C4-2B (cell line): ENCODE data around the gene HOXB13.

ENCODE experiments used
- H3K27ac ChIP-seq: fragments of 450-650 bp; 2 replicates; pipeline ENCODE4 v1.5.1; 2017
- CTCF ChIP-seq: fragments of 450-650 bp; conservative IDR thresholded peaks from 2 replicates; pipeline ENCODE4 v1.5.1; 2017; ENCODE audit warnings: mild to moderate bottlenecking
- ZFX ChIP-seq: fragments of 450-650 bp; IDR thresholded peaks from 2 replicates; pipeline ENCODE4 v1.6.1; 2017

HOXB13 gene

DNA sequence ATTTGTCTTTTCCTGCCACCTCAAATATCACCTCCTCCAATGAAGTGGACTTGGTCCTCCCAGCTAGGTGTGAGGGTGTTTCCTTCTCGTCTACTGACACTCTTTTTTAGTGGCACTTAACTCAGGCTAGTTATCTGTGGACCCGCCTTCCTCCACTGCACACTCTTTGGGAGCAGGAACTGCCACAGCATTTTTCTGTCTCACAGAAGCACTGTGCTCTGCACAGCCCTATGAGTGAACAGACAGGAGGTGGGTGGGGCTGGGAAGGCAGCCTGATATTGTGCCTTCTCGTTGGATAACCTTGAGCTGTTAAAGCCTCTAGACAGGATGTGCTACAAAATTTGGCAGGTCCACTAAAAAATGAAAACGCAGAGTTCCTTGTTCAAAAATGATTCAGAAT lies 31.9 kb upstream of the HOXB13 start:
- TF ChIP-seq ZFX, result no peak
- TF ChIP-seq CTCF, result no peak
- peak overlapping the region; percentile 99 for H3K27ac ChIP-seq

GRCh38 chr17:48759288-48759687 lies 30.7 kb upstream of the HOXB13 start:
- TF ChIP-seq ZFX, result no peak
- TF ChIP-seq CTCF, result no peak
- H3K27ac ChIP-seq, result peak overlapping the region; percentile 99

GRCh38 chr17:48757524-48757961 lies 29.0 kb upstream of the HOXB13 start:
- TF ChIP-seq CTCF, result no peak
- TF ChIP-seq ZFX, result no peak

DNA sequence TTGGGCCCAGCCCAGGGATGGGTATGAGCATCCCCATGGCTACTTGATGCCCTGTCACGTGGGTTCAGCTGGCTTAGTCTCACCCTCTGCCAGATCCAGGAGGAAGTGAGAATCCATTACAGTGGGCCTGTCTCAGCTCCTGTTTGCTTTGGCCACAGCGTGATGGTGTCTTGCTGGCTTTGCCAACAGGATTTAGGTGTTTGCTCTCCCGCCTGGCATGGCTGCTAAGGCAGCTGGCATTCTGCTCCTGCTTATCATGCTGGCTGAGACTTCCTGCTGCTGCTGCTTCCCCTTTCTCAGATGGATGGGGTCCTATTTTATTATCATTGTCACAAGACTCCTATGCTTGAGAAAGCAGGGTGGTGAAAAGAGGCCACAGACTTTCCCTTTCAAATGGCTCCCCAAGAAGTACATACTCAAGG lies 28.3 kb upstream of the HOXB13 start:
- TF ChIP-seq ZFX (no peak), CTCF (no peak)
- H3K27ac ChIP-seq, result peak overlapping the region; percentile 99

More at GRCh38 chr17:48757524-48757961, 29.0 kb upstream of the HOXB13 start:
- peak overlapping the region; percentile 99 for H3K27ac ChIP-seq

- H3K27ac ChIP-seq, result peak overlapping the region; percentile 91
- TF ChIP-seq ZFX, result no peak
- TF ChIP-seq CTCF, result no peak
Measured at GRCh38 chr17:48755356-48755755, 26.8 kb upstream of the HOXB13 start.

DNA sequence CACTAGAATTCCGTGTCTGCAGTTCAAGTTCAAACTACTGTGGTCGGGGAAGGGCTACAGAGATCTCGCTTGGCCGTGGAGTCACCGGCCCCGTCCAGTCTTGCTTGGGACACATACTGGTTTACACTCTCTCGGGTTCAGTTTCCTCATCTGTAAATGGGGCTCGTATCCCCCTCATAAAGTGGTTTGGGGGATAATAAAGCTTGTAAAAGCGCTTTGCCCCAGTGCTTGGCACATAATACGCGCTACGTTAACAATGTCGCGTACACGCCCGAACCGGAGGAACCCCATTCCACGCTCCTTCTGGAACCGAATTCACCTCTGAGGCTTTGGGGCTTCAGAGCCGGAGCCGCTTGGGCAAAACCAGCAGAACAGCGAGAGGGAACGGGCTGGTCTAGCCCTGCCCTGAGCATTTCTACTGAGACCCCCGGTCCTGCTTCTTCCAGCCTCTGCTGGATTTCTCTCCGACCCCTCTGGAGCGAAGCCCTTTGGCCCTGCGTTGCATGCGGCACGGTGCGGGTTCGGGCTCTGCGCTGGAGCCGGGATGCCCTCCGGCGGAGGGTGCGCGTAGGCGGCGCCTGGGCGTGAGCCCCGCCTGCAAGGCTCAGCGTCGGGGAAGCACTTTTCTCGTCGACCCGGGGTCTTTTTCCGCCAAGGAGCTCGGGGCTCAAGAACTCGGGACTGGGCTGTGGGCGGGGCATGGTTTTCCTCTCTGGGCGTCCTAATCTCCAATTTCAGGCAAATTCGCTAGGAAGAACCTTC lies 26.1 kb upstream of the HOXB13 start:
- TF ChIP-seq ZFX (no peak), CTCF (no peak)
- peak overlapping the region; percentile 91 for H3K27ac ChIP-seq

- peak overlapping the region; percentile 91 for H3K27ac ChIP-seq
- TF ChIP-seq CTCF (no peak), ZFX (no peak)
Measured at GRCh38 chr17:48753794-48754499, 25.4 kb upstream of the HOXB13 start.
